Measurements from ENCODE around the gene KCNK3.
A peak's percentile ranks its signal among the peaks of the same experiment; 100 is the strongest.
"Not testable (repeated sequence)": the region's sequence is repeated elsewhere in the genome, so short reads cannot be mapped to it uniquely, and the experiment has no call there.

The KCNK3 gene

DNA sequence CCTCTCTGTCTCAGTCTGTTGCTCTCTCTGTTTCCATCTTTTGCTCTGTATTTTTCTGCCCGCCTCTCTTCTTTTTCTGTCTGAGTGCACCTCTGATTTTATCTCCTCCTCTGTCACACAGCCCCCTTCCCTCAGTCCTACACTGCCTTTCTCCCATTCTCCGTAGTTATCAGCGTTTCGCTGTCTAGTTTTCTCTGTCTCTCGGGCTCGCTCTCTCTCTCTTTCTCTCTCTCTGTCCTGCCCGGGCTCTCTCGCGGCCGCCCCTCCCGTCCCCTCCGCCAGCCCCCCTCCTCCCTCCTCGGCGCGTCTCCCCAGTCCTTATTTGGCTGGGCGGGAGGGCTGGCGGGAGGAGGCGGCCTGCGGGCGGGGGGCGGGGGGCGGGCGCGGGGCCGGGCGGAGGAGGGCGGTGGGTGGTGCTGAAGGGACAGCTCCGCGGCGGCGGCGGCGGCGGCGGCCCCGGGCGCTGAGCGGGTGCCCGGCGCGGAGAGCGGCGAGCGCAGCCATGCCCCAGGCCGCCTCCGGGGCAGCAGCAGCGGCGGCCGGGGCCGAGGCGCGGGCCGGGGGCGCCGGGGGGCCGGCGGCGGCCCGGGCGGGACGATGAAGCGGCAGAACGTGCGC is at the start of gene KCNK3:
Gene KCNK3, plus strand, starts transcription at position 444 of the 618 bp plus-strand sequence. Its CDS starts 154 bp downstream, at position 598.
- DNase-seq = peak; percentile 55

DNA sequence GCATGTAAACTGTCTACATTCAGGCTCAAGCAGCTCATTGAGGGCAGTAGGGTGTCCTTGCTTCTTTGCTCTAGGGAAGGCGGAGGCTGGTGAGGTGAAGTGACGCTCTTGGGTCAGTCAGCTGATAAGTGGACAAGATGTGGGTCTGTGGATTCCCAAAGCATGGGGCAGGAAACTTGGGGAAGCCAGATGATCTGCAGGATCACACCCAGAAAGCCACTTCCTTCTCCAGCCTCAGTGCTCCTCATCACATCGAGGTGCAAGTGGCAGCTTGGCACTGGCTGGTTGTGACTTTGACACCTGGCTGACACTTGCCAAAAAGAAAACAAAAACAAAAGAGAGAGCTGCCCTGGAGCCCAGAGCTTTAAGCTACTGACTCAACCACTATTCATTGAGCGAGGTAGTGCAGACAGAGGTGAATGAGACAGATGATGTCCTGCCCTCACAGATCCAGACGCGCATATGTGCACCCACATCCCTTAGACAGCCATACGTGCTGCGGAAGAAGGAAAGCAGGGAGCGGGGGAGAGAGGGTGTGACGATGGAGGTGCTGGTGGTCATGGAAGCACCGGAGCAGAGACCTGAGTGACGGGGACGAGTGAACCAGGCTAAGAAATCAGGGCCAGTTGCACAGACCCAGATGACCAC is 48.2 kb upstream of the KCNK3 start:
- DNase-seq = no peak

DNA sequence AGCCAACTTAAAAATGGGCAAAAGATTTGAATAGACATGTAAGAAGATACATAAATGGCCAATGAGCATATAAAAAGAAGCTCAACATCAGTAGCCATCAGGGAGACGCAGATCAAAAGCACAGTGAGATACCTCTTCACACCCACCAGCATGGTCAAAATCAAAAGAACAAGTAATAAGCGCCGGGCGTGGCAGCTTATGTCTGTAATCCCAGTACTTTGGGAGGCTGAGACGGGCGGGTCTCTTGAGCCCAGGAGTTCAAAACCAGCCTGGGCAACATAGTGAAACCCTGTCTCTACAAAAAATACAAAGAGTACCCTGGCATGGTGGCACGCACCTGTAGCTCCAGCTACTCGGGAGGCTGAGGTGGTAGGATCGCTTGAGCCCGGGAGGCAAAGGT is 46.8 kb upstream of the KCNK3 start:
- DNase-seq = no peak

DNA sequence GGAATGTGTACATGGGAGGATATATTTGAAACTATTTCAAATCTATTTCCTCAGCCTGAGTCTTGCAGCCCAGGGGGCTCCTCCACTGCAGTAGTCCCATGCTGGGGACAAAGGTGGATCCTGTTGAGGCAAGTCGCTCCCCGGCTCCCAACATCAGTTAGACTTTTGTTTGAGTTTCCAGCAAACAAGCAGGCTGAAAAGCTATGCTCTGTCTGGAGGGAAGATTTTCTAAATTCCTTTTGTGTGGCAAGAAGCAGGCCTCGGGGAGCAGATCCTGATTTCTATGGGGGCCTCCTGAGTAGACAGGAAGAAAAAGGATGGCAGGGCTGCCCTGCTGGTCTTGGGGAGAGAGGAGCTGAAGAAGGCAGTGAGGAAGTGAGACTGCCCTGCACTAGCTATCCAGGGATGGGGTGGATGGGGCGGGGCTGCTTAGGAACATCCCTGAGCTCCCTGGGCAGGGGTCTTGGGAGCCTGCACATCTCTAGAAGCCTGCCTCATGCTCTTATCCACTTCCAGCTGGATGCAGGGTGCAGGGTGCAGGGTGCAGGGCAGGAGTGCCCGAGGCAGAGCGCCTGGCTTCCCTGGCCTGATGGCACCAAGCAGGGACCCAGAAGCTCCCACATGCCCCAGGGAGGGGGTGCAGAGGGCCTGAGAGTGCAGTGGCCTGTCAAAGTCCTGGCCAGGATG is 45.4 kb upstream of the KCNK3 start:
- no peak for DNase-seq

DNA sequence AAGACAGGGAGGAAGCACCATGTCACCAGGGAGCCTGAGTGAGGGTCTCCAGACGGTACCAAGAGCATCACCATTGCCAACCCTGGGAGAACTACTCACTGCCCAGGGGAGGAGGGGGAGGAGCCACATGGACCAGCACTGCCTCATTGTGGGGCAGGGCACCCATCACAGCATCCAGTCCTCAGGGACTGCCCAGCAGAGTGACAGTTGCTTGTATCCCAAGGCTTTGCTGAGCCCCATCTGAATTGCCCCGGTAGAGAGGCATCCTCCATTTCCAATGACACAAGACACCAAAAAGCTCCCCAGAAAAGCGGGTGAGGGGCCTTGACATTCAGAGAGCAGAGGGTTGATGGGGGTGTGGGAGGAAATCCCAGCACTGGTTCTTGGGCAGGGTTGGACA is 44.5 kb upstream of the KCNK3 start:
- DNase-seq = no peak

DNA sequence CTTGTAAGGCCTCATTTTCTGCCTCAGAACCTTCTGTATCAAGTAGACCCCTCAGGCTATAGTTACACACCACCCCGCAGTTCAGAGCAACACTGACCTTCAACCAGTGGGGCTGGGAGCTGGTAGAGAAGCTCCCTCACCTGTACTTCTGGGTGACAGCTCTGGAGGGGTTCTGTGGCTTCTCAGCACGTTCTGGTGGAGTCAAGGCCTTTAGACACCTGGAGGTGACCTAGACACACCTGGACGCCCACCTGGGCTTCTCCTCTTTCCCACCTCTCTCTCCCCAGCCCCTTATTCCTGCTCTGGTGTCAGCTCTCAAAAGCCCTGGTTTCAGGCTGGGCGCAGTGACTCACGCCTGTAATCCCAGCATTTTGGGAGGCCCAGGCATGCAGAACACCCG is 44.0 kb upstream of the KCNK3 start:
- DNase-seq = no peak

DNA sequence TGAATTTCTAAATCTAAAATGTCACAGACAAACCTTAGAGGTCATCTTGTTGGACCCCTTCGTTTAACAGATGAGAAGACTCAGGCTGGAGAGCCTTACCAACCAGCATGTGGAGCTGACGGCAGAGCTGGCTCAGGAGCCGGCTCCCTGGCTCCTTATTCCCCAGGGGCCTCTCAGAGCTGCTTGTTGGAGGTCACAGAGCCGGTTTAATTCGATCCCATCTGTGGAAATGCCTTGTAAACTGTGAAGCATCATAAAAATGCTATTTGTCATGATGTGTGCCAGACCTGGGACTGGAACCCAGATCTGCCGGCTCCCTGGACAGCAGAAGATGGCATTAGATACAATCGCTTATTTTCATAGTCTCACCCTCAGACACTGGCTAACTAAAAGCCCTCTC is 43.2 kb upstream of the KCNK3 start:
- no peak for DNase-seq

DNA sequence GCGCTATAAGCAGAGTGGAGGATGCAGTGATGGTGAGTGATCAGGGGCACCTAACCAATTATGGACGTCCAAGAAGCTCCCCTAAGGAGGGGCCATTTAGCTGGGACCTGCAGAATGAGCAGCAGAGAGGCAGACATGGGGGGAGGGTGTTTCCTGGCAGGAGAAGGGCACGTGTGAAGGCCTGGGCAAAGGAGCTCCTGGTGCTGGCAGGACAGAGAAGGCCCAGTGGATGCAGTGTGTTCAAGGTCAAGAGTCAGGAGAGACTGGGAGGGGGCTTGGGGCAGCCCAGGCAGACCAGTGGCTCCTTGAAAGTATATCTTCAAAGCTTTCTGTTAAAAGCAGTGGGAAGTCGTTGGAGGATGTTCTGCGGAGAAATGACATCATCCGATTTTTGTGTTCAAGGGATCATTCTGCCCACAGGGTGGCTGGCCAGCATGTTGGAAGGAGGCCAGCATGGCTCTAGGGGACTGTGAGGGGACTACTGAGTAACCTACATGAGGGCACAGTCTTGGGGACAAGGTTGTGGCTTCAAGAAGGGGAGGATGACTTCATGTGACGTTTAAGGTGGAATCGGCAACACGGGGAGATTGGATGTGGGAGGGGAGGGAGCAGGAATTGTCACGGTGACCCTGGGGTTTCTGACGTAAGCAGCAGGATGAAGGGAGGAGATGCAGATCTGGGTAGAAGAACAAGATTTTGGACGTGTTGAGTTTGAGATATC is 42.4 kb upstream of the KCNK3 start:
- DNase-seq = no peak

DNA sequence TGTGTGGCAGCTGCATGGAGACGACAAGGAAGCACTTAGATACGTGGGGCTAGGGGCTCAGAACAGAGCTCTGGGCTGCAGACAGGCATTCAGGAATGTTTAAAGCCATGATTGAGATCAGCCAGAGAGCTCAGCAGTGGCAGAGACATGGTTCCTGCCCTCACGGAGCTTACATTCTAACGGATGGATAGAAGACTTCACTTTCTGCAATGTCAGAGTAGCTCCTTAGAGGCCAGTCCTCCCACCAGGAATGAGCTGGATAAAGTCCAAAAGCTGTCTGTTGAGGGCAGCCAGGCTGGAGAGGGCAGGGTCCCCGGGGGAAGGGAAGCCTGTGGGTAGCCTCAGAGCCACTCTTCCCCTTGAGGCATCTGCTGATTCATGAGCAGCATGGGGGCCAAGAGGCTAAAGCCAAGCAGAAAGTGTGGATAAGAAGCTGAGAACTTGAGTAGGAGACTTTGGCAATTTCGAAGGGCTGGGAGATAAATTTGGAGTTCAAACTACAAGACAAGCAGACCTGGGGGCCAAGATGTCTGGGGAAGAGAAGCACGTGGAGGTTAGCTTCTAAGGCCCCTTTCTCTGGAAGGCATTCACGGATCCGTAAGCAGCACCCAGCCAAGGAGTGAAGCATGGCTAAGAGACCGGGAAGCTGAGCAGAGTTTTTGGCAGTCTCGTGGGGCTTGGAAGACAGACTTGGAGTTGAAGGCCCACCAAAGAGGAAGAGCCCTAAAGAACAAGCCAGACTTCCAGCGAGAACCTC is 41.6 kb upstream of the KCNK3 start:
- no peak for DNase-seq

DNA sequence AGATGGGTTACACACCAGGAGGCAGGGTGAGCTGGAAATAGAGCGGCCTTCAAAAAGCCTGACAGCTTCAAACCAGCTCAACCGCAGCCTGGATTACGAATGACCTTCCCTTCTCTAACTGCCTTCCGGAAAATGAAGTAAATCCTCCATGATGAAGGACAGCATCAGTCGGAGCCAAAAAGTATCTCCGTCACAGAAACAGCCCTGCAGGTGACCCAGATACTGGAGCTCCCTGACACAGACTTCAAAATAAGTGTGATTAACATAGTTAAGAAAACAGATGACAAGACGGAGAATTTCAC is 41.1 kb upstream of the KCNK3 start:
- no peak for DNase-seq

DNA sequence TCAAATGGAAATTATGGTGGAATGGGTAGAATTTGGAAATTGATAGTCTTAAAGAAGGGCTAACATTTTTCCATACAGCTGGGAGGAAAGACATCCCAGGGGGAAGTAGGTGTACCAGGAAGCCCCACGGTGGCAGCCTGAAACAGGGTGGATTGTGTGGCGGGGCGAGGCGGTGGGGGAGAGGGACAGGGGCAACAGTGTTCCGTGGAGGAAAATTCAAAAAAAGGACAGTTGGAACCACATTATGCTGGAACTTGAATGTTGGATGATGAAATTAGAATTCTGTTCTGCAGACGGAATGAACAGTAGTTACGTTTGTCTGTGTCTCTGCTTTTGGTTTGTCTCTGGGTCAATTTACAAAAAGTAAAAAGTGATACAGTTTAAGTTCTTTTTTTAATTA is 40.7 kb upstream of the KCNK3 start:
- no peak for DNase-seq

DNA sequence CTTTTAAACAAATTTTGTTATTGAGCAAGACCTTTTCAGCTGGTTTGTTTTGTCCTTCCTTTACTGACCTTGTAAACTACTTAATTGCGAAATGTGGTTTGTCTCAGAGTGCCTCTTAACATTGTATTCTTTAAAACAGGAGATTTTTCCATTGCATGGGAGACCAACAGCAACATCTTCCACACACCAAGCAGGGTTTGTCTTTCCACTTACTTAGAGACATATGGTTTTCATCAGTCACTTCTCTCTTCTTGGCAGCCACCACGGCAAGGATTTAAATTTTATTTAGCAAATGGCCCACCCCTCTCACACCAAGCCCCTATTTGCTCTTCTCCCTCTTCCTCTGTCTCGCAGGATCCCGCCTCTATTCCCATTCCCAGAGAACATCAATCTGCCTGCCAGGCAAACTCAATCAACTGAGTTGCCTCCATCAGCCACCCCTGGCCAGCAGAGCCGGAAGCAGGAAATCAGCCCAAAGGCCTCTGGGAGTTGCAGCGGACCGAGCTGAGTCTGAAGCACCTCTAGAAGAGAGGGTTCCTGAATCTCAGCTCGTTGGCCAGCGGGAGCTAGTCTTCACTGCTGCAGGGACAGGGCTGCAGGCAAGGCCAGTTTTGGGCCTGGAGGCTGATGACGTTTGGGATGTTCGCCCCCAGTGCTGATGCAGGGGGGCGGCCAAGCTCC is 40.0 kb upstream of the KCNK3 start:
- no peak for DNase-seq

DNA sequence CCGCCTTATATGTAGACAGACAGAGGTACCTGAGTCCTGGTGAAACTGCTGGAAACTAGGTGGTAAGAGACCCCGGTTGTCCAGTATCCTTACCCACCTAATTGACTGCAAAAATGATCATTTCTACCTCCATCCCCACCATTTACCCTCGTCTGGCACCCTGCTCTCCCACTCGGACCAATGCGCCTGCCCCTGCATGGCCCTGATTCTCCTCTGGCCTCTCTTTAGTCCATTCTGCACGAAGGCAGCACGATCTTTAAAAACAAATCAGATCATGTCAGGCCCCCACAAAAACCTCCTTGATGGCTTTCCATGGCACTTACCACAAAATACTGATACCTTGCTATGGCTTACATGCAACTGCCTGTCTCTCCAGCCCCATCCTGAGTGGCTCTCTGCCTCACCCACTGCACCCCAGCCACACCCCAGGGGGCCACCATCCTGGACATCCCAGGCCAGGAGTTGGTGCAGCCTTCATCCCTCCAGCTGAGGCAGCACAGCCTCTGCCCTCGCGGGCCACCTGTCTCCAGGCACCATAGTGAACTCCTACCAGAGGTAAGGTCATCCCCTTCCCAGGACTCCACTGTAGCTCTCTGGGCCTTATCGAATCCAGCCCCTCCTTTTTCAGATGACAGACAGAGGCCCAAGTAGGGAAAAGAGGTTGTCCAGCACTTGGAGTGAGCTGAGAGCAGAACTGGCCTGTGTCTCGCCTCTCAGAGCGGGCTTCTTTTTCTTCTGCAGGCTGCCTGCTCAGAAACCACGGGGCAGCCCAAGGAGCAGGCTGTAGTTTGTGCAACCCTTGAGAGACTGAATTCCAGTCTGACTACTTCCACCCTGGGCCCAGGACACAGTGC is 39.1 kb upstream of the KCNK3 start:
- no peak for DNase-seq

DNA sequence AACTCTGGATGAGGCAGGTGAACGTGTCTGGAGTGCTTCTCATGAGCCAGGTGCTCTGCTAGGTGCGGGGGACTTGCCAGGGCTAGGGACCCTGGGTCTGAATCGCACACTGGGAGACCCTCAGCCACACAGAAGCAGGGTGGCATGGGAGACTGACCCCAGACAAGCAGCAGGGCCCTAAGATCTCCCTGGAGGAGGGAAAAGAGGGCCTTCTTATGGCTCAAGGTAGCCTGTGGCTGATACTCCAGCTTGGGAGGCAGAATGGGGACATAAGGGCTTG is 38.5 kb upstream of the KCNK3 start:
- DNase-seq = no peak

DNA sequence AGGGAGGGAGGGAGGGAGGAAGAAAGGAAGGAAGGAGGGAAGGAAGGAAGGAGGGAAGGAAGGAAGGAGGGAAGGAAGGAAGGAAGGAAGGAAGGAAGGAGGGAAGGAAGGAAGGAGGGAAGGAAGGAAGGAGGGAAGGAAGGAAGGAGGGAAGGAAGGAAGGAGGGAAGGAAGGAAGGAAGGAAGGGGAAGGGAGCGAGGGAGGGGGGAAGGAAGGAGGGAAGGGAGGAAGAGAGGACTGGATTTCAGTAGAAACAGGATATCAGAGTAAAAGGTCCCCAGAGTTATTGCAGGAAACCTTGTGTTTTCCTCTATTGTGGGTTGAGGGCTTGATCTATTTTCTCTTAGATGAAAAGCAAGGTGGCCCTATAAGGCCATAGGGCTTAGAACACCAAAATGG is 37.4 kb upstream of the KCNK3 start:
- not testable (repeated sequence) for DNase-seq

DNA sequence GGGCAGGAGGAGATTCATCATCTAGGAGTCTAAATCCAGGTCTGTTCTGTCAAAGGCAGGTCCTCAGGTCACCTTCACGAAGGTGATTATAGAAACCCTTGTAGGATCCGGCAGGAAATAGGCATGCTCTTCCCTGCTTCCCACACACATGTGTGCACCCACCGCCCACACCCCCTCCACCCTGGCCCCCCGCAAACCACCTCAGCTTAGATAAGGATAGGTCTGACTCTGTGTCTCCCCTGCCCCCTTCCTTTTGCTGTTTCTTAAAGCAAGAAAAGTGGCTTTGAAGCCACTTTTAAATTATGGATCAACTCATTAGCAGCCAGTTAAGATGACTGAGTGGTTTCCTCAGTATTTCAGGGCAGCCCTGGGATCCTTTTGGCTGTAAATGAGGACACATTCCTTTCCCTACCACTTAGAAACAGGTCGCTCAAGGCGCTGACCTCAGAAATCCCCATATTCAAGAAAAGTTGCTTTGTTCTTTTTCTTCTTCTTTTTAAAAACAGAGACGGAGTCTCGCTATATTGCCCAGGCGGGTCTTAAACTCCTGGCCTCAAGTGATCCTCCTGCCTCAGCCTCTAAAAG is 36.8 kb upstream of the KCNK3 start:
- DNase-seq = no peak

DNA sequence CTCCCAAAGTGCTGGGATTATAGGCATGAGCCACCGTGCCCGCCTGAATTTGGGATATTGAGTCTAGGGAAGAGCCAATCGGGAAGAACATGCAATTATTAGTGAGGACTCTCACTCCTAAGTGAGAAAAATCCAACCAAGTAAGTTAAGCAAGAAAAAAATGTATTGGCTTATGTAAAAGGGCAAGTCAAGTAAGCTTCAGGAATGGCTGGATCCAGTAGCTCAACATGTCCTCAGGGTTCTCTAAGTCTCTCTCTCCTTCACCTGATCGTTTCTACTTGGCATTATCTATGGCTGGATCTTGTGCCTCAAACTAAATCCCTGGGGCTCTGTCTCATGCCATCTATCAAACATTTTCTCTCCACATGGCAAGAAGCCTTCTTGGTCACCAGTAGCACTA is 35.3 kb upstream of the KCNK3 start:
- no peak for DNase-seq

DNA sequence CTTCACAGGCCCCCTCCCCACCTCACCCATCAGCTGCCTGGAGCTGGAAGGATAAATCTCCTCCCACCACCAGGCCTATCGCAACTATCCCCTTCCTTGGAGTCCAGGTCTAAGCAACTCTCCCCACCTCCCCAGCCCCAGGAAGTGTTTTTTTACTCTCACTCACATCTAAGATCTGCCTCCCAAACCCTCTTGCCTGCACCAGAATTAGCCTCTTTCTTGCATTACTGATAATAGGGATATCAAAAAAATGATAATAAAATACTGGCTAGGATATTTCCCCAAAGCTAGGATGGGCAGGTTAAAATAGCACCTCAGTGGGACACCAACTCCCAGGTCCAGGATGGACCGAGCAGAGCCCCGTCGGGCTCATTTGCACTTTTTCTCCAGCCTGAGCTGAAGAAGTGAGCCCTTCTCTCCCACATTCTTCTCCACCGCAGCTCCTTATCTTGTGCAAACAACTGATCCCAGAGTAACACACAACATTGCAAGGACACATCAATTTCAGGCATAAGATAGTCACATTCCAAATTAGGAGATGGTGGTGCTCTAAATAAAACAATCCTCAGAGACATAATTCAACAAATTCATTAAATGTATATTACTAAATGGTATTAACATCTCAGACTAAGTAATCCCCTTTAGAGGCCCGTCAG is 33.7 kb upstream of the KCNK3 start:
- DNase-seq = no peak

DNA sequence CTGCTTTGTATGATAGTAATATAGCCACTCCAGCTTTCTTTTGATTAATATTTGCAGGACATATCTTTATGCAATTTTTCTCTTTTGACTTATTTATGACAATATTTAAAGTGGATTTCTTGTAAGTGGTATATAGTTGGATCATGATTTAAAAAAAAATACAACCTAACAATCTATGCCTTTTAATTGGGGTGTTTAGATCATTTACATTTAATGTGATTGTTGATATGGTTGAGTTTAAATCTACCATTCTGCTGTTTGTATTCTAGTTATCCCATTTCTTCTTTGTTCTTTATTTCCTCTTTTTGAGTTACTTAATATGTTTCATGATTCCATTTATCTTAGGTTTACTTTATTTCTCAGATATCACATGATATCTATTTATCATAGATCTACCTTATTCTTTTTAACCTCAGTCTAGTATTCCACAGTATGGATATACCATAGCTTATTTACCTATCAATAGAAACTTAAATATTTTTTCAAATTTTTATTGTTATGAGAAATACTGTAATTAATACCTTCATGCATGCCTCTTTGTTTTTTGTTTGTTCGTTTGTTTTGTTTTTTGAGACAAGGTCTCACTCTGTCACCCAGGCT is 32.1 kb upstream of the KCNK3 start:
- DNase-seq = no peak

DNA sequence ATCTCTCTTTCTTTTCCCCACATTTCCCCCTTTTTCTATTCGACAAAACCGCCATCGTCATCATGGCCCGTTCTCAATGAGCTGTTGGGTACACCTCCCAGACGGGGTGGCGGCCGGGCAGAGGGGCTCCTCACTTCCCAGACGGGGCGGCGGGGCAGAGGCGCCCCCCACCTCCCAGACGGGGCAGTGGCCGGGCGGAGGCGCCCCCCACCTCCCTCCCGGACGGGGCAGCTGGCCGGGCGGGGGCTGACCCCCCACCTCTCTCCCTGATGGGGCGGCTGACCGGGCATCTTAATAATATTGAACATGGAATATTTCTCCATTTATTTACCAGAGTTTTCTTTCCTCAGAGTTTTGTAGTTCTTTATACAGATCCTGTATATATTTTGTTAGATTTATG is 27.2 kb upstream of the KCNK3 start:
- DNase-seq = not testable (repeated sequence)

DNA sequence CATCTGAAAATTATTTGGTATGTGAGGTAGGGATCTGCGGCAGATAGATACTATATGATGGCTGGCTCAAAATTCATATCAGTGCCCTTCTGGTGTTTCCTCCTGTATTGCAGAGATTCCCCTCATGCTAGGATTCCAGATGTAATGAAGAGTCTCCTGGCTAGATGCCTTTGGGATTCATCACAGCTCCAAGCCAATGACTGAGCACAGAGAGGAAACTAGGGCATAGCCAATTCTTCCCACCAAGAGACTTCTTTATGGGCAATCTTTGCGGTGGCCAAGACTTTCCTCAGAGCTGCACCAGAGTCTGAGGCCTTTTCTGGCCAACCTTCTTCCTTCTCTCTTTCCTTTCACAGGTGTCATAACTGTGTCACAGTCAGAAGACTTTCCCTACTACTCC is 25.9 kb upstream of the KCNK3 start:
- no peak for DNase-seq
